ENCODE measurements around the gene HEATR3.
A peak's percentile ranks its signal among the peaks of the same experiment; 100 is the strongest.
"Not testable (repeated sequence)": the region's sequence is repeated elsewhere in the genome, so short reads cannot be mapped to it uniquely, and the experiment has no call there.

The HEATR3 gene

DNA sequence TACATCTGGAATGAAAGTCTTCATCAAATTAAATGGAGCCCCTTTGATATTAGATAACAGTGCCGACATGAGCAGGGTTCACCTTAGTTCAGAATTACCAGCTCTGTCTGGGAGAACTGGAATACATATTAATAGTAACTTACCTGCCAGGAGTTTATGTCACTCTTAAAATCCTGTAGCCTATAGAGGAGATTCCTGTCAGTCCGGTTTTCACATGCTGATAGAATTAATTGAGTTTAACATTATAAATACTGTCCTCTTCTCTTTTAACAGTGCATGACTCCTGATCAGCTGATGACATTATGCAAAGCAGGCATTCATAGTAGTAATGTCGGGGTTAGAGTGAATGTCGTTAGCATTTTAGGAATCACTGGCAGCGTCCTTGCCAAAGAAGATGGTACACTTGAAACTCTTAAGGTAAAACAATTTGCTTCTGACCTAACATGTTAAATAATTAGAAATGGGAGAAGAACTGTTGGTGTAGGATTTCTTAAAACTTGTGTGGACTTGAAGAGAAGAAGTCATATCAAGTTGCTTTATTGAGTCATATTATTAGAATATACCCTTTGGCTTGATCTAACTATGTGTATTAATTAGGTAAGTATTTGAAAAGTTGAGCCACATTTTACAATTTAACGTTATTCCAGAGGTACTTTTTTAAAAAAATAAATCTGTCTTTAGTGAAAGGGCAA, 34.3 kb downstream of the HEATR3 start:
- no peak for DNase-seq (ENCODE audit: low spot score)

DNA sequence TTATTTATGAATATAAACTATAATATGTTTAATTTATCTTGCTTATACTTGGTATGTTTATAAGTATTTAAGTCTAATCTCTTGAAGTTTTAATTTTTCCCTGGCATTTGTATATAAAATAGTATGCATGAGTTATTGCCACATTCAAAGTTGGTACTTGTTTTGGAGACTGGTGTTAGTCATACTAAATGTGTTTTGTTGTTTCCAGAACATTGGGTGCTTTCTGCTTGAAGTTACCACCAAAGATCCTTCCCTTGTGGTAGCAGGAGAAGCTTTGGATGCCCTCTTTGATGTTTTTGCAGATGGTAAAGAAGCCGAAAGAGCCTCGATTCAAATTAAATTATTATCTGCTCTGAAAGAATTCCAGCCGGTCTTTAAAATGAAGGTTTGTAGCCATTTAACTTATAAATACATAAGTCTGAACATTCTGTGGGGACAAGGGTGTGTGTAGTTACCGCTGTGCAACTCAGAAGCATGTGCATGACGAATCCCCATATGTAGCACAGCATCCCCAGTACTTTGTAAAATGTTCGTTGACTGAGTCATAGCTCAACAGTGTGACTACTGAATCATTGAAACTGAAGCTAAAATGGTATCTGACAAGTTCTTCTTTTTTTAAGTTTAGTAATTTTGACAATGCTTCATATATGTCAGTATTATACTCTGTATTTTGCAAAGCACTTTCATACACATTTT, 36.4 kb downstream of the HEATR3 start:
- DNase-seq (ENCODE audit: low spot score) = no peak

DNA sequence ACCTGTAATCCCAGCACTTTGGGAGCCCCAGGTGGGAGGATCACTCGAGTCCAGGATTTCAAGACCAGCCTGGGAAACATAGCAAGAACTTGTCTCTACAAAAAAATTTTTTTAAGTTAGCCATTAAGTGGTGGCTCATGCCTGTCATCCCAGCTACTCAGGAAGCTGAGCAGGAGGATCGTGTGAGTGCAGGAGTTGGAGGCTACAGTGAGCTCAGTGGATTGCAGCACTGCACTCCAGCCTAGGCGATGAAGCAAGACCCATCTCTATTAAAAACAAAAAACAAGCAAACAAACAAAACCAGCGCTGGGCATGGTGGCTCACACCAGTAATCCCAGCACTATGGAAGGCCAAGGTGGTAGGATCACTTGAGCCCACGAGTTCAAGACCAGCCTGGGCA, 38.0 kb downstream of the HEATR3 start:
- DNase-seq (ENCODE audit: low spot score) = no peak

DNA sequence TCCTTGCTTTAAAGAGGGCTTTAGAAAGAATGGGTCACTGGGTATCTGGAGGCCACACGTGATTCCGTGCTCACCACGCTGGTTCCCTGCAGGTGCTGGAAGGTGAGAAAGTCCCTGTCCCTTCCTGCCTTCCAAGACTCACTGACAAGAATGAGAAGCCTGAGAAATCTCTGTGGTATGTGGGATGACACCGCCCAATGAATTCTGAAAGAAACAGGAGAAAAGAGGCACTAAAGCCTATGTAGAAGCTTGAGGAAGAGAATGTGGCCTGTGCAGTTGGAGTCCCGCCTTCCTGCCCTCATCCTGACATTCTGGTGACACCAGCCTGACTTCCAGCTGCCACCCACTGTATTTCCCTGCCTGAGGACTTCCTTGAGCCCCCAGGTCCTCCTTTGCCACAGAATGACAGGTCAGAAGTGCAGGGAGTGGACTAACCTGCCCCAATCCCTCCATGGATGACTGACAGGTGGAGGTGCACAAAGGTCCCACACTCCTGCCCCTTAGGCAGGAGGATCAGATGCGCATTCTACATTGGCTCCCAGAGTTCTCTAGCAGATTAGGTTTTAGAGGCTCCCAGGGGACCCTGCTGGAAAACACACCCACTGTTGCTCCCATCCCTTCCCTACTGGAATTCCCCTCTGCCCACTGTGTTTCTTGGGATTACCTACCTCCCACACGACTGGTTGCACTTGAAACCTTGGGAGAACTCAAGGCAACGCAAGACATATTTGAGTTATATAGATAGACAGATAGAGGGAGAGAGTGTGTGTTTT, 48.8 kb downstream of the HEATR3 start:
- no peak for DNase-seq (ENCODE audit: low spot score)

DNA sequence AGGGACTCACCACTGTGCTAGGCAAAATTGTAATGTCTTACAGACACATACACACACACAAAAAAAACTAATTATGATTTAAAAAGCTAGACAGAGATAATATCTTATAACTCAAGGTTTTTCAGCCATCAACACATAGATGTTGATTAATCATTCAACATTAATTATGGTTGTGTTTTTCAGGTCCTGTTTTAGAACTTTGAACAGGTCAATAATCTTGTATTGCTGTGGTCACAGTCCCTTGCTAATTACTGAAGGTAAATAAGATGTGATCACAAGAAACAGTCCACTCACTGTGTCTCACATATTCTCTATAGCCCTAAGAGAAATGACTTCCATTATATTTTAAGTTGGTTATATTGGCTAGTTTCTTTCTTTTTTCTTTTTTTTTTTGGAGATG, 54.9 kb downstream of the HEATR3 start:
- DNase-seq (ENCODE audit: low spot score) = no peak

DNA sequence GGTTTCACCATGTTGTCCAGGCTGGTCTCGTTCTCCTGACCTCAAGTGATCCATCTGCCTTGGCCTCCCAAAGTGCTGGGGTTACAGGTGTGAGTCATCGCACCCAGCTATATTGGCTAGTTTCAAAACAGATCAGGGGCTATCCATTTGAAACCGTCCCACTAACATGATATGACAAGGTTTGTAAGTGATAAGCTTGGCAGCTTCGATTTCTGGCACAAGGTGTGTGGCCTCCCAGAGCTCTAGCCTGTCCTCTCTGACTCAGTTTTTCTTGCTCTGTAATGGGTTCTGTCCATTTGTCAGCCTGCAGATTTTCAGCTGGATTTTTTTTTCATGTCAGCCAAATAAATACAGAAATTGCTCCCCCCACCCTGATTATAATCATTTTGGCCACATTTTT, 55.5 kb downstream of the HEATR3 start:
- DNase-seq (ENCODE audit: low spot score) = no peak

DNA sequence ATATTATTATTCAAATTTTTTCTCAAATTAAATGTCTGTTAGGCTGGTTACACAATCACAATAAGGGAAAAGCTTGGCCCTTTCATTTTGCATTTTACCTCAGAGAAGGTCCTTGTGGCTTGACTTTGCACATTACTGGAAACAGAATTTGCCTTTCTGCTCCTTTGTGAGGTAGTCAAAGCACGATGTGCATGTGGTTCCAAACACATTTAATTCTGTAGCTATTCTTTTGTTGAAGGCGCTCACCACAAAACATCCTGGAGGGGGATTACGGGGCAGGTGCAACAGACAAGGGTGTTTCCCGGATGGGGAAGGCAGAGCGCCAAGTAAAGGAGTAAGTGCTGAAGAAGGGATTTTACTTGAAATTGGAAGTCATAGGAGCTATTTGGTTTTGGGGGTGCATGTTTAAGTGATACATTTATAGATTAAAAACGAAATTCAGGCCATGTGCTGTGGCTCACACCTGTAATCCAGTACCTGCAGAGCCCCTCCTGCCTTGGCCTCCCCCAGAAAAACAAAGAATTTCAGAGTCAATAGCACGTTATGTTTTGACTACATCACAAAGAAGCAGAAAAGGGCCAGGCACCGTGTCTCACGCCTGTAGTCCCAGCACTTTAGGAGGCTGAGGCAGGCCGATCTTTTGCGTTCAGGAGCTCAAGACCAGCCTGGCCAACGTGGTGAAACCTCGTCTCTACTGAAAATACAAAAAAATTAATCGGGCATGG, 56.1 kb downstream of the HEATR3 start:
- peak; percentile 61 for DNase-seq (ENCODE audit: low spot score)

DNA sequence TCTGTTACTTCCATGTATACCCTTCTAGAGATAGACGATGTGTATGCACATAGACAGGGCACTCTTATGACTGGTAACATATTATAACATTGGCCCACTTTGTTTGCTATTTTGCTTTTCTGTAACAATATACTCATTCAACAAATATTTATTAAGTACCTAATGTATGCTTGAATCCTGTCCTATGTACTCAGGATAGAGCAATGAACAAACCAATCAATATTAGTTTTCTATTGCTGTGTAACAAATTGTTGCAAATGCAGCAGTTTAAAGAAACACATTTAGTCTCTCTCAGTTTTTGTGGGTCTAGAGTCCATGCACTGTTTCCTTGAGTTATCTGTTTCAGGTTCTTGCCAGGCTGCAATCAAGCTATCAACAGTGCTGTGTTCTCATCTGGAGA, 57.6 kb downstream of the HEATR3 start:
- no peak for DNase-seq (ENCODE audit: low spot score)

DNA sequence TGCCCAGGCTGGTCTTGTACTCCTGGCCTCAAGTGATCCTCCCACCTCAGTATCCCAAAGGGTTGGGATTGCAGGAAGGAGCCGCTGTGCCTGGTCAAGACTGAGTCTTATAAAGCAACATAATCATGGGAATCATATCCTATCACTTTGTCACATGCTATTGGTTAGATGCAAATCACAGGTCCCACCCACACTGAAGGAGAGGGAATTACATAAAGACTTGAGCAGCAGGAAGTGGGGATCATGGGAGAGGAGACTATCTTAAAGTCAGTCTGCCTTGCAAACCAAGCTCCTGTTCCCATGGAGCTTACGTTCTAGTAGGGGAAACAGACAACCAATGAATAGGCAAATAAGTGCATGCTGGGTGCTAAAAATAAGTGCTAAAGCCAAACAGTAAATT, 59.0 kb downstream of the HEATR3 start:
- DNase-seq (ENCODE audit: low spot score) = no peak

DNA sequence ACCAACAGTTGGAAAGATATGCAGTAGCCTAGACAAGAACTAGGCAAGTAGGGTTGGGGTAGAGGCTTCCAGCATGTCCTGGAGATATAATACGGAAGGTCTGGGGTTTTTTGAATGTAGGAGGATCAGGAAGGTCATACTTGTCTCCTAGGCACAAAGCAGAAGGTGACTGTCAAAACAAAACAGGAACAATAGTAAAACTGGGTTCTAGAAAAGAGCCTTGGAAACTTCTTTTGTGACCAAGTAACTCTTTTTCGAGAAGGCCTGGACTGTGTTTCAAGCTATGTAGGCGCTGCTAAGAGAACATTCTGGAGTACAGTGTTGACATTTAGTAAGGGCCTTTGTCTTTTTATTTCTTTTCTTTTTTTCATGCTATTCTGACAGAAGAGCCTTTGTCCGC, 60.4 kb downstream of the HEATR3 start:
- DNase-seq (ENCODE audit: low spot score) = no peak

DNA sequence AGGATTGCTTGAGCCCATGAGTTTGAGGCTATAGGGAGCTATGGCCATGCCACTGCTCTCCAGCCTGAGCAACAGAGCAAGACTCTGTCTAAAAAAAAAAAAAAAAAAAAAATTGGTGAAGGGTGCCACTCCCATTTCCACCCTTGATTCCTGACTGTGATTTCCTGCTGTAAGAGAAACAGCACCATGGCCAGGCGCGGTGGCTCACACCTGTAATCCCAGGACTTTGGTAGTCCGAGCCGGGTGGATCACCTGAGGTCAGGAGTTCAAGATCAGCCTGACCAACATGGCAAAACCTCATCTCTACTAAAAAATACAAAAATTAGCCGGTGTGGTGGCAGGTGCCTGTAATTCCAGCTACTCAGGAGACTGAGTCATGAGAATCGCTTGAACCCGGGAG, 66.8 kb downstream of the HEATR3 start:
- DNase-seq (ENCODE audit: low spot score) = not testable (repeated sequence)

DNA sequence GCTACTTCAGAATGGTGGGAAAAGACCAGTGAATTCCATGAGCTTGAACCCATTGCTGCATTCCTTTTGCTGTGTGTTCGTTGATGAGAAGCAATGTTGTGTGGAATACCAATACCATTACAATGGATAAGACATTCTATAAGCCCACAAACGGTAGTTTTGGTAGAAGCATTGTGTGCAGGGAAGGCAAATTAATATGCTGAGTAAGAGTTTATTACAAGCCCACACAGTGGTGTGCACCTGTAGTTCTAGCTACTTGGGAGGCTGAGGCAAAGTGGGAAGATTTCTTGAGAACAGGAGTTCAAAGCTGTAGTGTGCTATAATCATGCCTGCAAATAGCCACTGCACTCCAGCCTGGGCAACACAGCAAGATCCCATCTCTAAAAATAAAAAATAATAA, 67.4 kb downstream of the HEATR3 start:
- DNase-seq (ENCODE audit: low spot score) = no peak

DNA sequence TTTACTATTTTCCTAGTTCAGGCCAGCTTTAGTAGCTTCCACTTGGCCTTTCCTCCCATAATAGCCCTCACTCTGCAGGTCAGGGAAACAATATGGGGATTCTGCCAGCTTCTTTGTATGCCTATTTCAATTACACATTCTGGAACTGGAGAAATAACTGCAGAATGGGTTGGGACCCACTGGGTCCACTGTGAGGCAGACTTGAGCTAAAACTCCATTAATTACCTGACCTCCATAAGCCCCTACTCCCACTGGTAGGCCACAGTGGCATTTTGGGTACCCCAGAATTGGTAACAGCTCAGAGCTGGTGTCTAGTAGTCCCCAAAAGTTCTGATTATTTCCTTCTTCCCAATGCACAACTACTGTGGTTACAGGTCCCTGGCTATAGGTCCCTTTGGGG, 70.6 kb downstream of the HEATR3 start:
- DNase-seq (ENCODE audit: low spot score) = no peak

DNA sequence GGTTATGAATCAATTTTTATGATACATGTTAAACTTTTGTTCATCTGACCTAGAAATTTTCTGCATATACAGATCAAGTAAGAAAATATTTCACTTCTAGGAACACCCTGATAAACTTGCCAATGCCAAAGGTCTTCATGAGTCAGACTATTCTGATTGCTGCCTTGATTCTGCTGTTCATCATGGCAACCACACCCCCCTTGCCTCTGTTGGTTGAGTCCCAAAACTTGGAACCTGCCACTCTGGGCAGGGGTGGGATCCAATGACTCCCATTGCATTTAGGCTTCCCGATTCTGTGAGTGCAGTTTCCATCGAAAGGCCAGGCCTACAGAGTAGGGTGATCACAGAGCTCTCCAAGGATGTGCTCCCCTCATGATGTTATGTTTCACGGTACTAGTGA, 71.5 kb downstream of the HEATR3 start:
- DNase-seq (ENCODE audit: low spot score) = no peak

DNA sequence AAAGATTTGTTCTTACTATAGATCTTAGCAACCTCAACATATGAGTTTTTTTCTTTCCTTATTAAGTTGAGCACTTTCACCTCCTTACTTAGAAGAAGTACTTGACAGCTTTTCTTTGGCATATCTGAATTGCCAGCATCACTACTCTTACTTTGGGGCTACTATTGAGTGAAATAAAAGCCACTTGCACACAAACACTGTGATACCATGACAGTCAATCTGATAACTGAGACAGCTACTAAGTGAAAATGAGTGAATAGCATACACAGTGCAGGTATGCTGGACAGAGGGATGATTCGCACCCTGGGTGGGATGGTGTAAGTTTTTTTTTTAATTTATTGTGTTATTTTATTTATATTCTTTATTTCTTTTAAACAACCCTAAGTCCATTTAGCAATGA, 73.8 kb downstream of the HEATR3 start:
- no peak for DNase-seq (ENCODE audit: low spot score)

DNA sequence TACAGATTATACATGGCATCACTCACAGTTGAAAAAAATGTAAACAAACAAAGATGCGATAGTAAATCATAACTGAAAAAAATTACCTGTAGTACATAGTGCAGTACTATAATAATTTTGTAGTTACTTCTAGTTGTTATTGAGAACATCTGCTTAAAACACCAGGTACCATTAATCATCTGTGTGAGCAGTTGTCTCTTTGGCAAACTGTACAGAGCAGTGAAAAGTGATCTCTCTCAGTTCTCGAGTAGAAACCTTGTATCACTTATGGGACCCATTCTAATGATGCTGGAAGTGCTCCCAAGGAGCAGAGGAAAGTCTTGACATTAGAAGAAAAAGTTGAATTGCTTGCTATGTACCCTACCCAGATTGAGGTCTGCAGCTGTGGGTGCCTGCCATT, 78.4 kb downstream of the HEATR3 start:
- no peak for DNase-seq (ENCODE audit: low spot score)

DNA sequence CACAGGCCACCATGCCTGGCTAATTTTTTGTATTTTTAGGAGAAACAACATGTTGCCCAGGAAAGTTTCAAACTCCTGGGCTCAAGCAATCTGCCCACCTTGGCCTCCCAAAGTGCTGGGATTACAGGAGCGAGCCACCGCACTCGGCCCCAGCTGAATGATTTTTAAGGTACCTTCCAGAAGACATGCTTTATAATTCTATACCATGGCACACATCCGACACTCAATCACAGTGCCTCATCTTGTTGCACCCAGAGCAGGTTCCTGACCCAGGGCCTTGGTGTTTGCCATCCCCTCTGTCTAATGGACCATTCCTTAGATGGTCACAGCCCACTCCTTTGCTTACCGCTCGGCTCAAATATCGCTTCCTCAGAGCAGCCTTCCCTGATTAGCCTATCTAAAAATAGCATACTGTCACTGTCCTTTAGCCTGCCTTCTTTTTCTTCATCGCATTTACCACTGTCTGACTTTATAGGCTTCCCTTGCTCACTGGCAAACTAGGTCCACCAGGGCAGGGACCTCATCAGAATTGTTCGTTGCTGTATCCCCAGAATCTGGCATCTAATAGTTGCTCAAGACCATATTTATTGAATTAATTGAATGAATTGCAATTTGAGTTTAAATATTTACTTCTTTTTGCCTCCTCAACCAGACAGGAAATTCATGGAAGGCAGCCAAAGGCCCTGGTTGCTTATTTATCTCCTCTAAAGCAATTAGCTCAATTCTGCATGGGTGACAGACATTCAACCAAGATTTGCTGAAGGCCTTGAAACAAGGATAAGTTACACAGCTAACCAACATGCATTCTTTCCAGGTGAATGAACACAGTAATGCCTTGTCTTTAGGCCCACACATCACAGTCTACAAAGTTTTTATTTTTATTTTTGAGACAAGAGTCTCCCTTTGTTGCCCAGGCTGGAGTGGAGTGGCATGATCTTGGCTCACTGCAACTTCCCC, 81.0 kb downstream of the HEATR3 start:
- no peak for DNase-seq (ENCODE audit: low spot score)

DNA sequence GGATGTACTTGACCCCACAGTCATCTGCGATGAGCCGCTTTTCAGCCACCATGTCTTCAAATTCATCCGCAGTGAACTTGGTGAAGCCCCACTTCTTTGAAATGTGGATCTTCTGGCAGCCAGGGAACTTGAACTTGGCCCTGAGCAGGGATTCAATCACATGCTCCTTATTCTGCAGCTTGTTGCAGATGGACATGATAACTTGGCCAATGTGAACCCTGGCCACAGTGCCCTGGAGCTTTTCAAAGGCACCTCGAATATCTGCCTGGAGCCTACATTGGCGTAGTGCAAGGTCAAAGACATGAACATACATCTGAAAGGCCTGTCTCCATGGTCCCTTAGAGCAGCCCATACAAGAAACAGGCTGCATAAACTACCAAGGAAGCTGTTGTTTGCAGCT, 85.6 kb downstream of the HEATR3 start:
- no peak for DNase-seq (ENCODE audit: low spot score)

DNA sequence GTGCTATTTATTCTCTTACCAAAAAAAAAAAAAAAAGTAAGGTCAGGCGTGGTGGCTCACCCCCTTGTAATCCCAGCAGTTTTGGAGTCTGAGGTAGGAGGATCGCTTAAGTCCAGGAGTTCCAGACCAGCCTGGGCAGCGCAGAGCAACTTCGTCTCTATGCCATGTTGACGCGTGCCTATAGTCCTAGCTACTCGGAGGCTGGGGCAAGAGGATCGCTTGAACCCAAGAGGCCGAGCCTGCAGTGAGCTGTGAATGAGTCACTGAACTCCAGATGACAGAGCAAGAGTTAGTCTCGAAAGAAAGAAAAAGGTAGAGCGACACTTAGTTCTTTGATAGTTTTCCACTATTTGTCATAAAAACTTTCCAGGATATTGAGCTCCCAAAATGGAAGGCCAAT, 86.0 kb downstream of the HEATR3 start:
- DNase-seq (ENCODE audit: low spot score) = no peak

DNA sequence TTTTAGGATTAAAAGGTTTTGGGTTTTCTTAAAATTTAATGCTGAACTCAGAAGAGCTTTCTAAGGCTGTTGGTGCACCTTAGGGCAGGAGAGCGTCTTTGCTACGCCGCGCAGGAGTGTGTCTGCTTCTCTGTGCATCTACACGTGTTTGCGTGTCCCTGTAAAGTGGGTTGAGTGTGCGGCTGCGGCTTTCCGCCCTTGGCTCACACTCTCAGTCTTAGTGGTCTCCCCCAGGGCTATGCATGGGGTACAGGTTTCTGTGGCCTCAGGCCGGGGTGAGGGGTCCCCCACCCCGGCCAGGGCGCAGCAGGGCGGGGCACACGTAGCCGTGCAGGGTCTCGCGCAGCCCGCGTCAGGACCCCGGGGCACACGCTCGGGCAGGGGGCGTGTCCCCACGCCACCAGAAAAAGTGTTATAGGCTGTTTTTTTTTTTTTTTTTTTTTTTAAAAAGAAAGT, 86.6 kb downstream of the HEATR3 start:
- peak; percentile 73 for DNase-seq (ENCODE audit: low spot score)
